Measurements from ENCODE around the gene TMC6. TPM values are rescaled to one million over a fixed set of nuclear protein-coding genes. Genes with fewer than 3 reads are reported as not detected.

TMC6 gene
- polyA plus RNA-seq, 1 of the 3 experiments (the other 2 are of a cell fraction): 5.5 TPM

GRCh38 chr17:78104540-78104941, 24.0 kb downstream of the TMC6 start:
- Histone ChIP-seq H3K4me3 (ENCODE audit: low read depth in 2 of 2, low read length in 1 of 2) (no peak overlapping the region), H3K4me1 (ENCODE audit: control insufficient read depth in 1 of 2, insufficient read depth in 2 of 2, low read depth in 1 of 2, low read length in 1 of 2) (no peaks in the 10 kb centered on the region), H3K36me3 (replicated peaks in 1 of 2; ENCODE audit: control insufficient read depth in 1 of 2, insufficient read depth in 2 of 2, low read length in 1 of 2) (peaks cover 33 to 68% of the 10 kb centered on the region in 2 experiments), H3F3A (replicated peaks; ENCODE audit: insufficient read depth) (peaks cover 12% of the 10 kb centered on the region), H4K20me1 (ENCODE audit: insufficient read depth) (no peaks in the 10 kb centered on the region), H2AFZ (ENCODE audit: low read depth) (no peak overlapping the region), H3K9me2 (no peaks in the 10 kb centered on the region), H3K27me3 (ENCODE audit: insufficient read depth) (no peaks in the 10 kb centered on the region), H3K9ac (no peak overlapping the region), H3K27ac (ENCODE audit: low read depth in 2 of 2, low read length in 1 of 2) (no peak overlapping the region), H3K9me3 (no peaks in the 10 kb centered on the region), H3K79me2 (ENCODE audit: insufficient read depth) (no peaks in the 10 kb centered on the region), H3K4me2 (no peak overlapping the region)
- ChIA-PET POLR2A (no interaction called here), CTCF (interaction anchor here (0.7 to 1.8 kb wide), 6 partner anchors 9 to 85 kb away, joined by 3 to 7 read pairs (median 4); no protein-coding TSS in a partner anchor)
- TF ChIP-seq USF2 (IDR thresholded peaks at IDR 0.05; ENCODE audit: borderline replicate concordance, low read depth, low read length) (no peak), GATA2 (CRISPR knock-in tag; IDR thresholded peaks at IDR 0.05) (no peak), PBX3 (IDR thresholded peaks at IDR 0.05) (no peak), TEAD4 (IDR thresholded peaks at IDR 0.05; ENCODE audit: borderline replicate concordance, insufficient read depth) (no peak), MXI1 (IDR thresholded peaks at IDR 0.05; ENCODE audit: low read depth, low read length) (no peak), RCOR1 (IDR thresholded peaks at IDR 0.05; ENCODE audit: low read length) (no peak), GABPA (IDR thresholded peaks at IDR 0.05; ENCODE audit: low read depth) (no peak), FOSL2 (IDR thresholded peaks at IDR 0.05; ENCODE audit: borderline replicate concordance, low read depth) (no peak), EP300 (IDR thresholded peaks at IDR 0.05; ENCODE audit: borderline replicate concordance in 1 of 2, low read depth in 1 of 2, low read length in 1 of 2) (no peak), ELF1 (IDR thresholded peaks at IDR 0.05) (no peak), SIN3A (IDR thresholded peaks at IDR 0.05; ENCODE audit: borderline replicate concordance, low read depth, low read length) (no peak), RAD21 (IDR thresholded peaks at IDR 0.05; ENCODE audit: low read length) (no peak), CHD2 (IDR thresholded peaks at IDR 0.05; ENCODE audit: low read length, partially characterized antibody) (no peak), FOXJ3 (CRISPR knock-in tag; IDR thresholded peaks at IDR 0.05) (no peak), TAF1 (IDR thresholded peaks at IDR 0.05; ENCODE audit: borderline replicate concordance, low read depth, low read length) (no peak)
- TF ChIP-seq, protein P1, sequence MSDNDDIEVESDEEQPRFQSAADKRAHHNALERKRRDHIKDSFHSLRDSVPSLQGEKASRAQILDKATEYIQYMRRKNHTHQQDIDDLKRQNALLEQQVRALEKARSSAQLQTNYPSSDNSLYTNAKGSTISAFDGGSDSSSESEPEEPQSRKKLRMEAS (IDR thresholded peaks at IDR 0.05; ENCODE audit: low read depth): no peak
- WGBS (ENCODE audit: low lambda C conversion rate): 98% methylated on average over 15 of the region's 28 CpGs
- no peak for DNase-seq

DNA sequence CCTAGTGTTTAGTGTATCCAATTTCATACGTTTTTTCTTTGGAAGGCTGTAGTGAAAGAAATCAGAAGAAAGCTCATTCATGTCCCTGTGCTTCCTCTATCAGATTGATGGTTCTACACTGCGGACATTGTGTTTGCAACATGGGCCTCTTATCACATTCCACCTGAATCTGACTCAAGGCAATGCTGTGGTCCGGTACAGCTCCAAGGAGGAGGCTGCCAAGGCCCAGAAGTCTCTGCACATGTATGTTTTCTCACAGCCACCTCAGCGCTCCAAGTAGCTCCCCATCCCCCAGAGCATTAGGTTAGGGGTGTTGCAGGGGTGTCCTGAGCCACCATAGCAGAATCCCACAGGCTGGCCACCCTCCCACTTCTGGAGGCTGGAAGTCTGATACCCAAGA, 25.2 kb downstream of the TMC6 start:
- Histone ChIP-seq H4K20me1 (ENCODE audit: insufficient read depth) (no peaks in the 10 kb centered on the region), H3K9me3 (no peaks in the 10 kb centered on the region), H2AFZ (ENCODE audit: low read depth) (no peak overlapping the region), H3K79me2 (ENCODE audit: insufficient read depth) (no peaks in the 10 kb centered on the region), H3K36me3 (replicated peaks in 1 of 2; ENCODE audit: control insufficient read depth in 1 of 2, insufficient read depth in 2 of 2, low read length in 1 of 2) (peaks cover 45 to 77% of the 10 kb centered on the region in 2 experiments), H3K9me2 (no peaks in the 10 kb centered on the region), H3K4me1 (ENCODE audit: control insufficient read depth in 1 of 2, insufficient read depth in 2 of 2, low read depth in 1 of 2, low read length in 1 of 2) (no peaks in the 10 kb centered on the region), H3K4me2 (no peak overlapping the region), H3F3A (replicated peaks; ENCODE audit: insufficient read depth) (peaks cover 12% of the 10 kb centered on the region), H3K9ac (no peak overlapping the region), H3K4me3 (ENCODE audit: low read depth in 2 of 2, low read length in 1 of 2) (no peak overlapping the region), H3K27ac (ENCODE audit: low read depth in 2 of 2, low read length in 1 of 2) (no peak overlapping the region), H3K27me3 (ENCODE audit: insufficient read depth) (no peaks in the 10 kb centered on the region)
- ChIA-PET POLR2A (no interaction called here), CTCF (interaction anchor here (1.4 to 4.8 kb wide), 5 partner anchors 9 to 148 kb away, joined by 4 to 40 read pairs (median 6); no protein-coding TSS in a partner anchor)
- 86% methylated on average over 4 of the region's 4 CpGs for WGBS (ENCODE audit: low lambda C conversion rate)
- DNase-seq: no peak
- TF ChIP-seq GATA2 (CRISPR knock-in tag; IDR thresholded peaks at IDR 0.05): no peak
- TF ChIP-seq RFX5 (IDR thresholded peaks at IDR 0.05; ENCODE audit: low read length): no peak
- no peak for TF ChIP-seq RCOR1 (IDR thresholded peaks at IDR 0.05; ENCODE audit: low read length)
- TF ChIP-seq YY1 (IDR thresholded peaks at IDR 0.05; ENCODE audit: low read depth): no peak
- no peak for TF ChIP-seq FOXM1 (IDR thresholded peaks at IDR 0.05; ENCODE audit: low read depth)
- TF ChIP-seq, protein P1 (IDR thresholded peaks at IDR 0.05; ENCODE audit: low read depth): no peak
- TF ChIP-seq, protein P2, sequence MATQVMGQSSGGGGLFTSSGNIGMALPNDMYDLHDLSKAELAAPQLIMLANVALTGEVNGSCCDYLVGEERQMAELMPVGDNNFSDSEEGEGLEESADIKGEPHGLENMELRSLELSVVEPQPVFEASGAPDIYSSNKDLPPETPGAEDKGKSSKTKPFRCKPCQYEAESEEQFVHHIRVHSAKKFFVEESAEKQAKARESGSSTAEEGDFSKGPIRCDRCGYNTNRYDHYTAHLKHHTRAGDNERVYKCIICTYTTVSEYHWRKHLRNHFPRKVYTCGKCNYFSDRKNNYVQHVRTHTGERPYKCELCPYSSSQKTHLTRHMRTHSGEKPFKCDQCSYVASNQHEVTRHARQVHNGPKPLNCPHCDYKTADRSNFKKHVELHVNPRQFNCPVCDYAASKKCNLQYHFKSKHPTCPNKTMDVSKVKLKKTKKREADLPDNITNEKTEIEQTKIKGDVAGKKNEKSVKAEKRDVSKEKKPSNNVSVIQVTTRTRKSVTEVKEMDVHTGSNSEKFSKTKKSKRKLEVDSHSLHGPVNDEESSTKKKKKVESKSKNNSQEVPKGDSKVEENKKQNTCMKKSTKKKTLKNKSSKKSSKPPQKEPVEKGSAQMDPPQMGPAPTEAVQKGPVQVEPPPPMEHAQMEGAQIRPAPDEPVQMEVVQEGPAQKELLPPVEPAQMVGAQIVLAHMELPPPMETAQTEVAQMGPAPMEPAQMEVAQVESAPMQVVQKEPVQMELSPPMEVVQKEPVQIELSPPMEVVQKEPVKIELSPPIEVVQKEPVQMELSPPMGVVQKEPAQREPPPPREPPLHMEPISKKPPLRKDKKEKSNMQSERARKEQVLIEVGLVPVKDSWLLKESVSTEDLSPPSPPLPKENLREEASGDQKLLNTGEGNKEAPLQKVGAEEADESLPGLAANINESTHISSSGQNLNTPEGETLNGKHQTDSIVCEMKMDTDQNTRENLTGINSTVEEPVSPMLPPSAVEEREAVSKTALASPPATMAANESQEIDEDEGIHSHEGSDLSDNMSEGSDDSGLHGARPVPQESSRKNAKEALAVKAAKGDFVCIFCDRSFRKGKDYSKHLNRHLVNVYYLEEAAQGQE (IDR thresholded peaks at IDR 0.05; ENCODE audit: low read depth, low read length): no peak
- no peak for TF ChIP-seq EZH2phosphoT487 (IDR thresholded peaks at IDR 0.05; ENCODE audit: borderline replicate concordance, low read depth)
- no peak for TF ChIP-seq GABPA (IDR thresholded peaks at IDR 0.05; ENCODE audit: low read depth)
- TF ChIP-seq FOXJ3 (CRISPR knock-in tag; IDR thresholded peaks at IDR 0.05): no peak
- no peak for TF ChIP-seq RAD21 (IDR thresholded peaks at IDR 0.05; ENCODE audit: low read length)
- no peak for TF ChIP-seq NFIC (IDR thresholded peaks at IDR 0.05; ENCODE audit: borderline replicate concordance)

All from SK-N-SH (cell line).